ENCODE data around the gene PDE4DIP.
"Not testable (repeated sequence)": the region's sequence is repeated elsewhere in the genome, so short reads cannot be mapped to it uniquely, and the experiment has no call there.

The PDE4DIP gene

GRCh38 chr1:148874408-148875388, 30.5 kb downstream of the PDE4DIP start:
- H3K36me3 ChIP-seq (ENCODE audit: control insufficient read depth, insufficient read depth, low read length); H3K9me3 ChIP-seq (ENCODE audit: control insufficient read depth, low read length); H3K4me3 ChIP-seq (ENCODE audit: extremely low read depth, insufficient read depth, low read length, poor library complexity, severe bottlenecking); H3K4me1 ChIP-seq (ENCODE audit: control insufficient read depth, insufficient read depth, low read length, poor library complexity, severe bottlenecking); H3K27ac ChIP-seq (ENCODE audit: low read depth, low read length, severe bottlenecking): not testable (repeated sequence)
- WGBS, 2 experiments (ENCODE audit: insufficient coverage in 2 of 2) = no CpG with 5 or more reads among the region's 5 CpGs

GRCh38 chr1:148879812-148880416, 35.7 kb downstream of the PDE4DIP start:
- H3K27ac ChIP-seq (ENCODE audit: low read depth, low read length, severe bottlenecking); H3K4me1 ChIP-seq (ENCODE audit: control insufficient read depth, insufficient read depth, low read length, poor library complexity, severe bottlenecking); H3K9me3 ChIP-seq (ENCODE audit: control insufficient read depth, low read length); H3K4me3 ChIP-seq (ENCODE audit: extremely low read depth, insufficient read depth, low read length, poor library complexity, severe bottlenecking); H3K36me3 ChIP-seq (ENCODE audit: control insufficient read depth, insufficient read depth, low read length): not testable (repeated sequence)
- no CpG with 5 or more reads among the region's 2 CpGs for WGBS, 2 experiments (ENCODE audit: insufficient coverage in 2 of 2)

- H3K4me1 ChIP-seq (ENCODE audit: control insufficient read depth, insufficient read depth, low read length, poor library complexity, severe bottlenecking) = not testable (repeated sequence)
- WGBS, 2 experiments (ENCODE audit: insufficient coverage in 2 of 2) = no CpG with 5 or more reads among the region's 1 CpG
Measured at GRCh38 chr1:148881261-148881660, 37.0 kb downstream of the PDE4DIP start.

GRCh38 chr1:148885219-148885618, 41.0 kb downstream of the PDE4DIP start:
- H3K4me1 ChIP-seq (ENCODE audit: control insufficient read depth, insufficient read depth, low read length, poor library complexity, severe bottlenecking); H3K9me3 ChIP-seq (ENCODE audit: control insufficient read depth, low read length); H3K36me3 ChIP-seq (ENCODE audit: control insufficient read depth, insufficient read depth, low read length); H3K27ac ChIP-seq (ENCODE audit: low read depth, low read length, severe bottlenecking); H3K4me3 ChIP-seq (ENCODE audit: extremely low read depth, insufficient read depth, low read length, poor library complexity, severe bottlenecking): not testable (repeated sequence)
- WGBS, 2 experiments (ENCODE audit: insufficient coverage in 2 of 2) = no CpG with 5 or more reads among the region's 4 CpGs

More at GRCh38 chr1:148881261-148881660, 37.0 kb downstream of the PDE4DIP start:
- H3K27ac ChIP-seq (ENCODE audit: low read depth, low read length, severe bottlenecking); H3K4me3 ChIP-seq (ENCODE audit: extremely low read depth, insufficient read depth, low read length, poor library complexity, severe bottlenecking); H3K9me3 ChIP-seq (ENCODE audit: control insufficient read depth, low read length); H3K36me3 ChIP-seq (ENCODE audit: control insufficient read depth, insufficient read depth, low read length): not testable (repeated sequence)

GRCh38 chr1:148886293-148886692, 42.1 kb downstream of the PDE4DIP start:
- H3K9me3 ChIP-seq (ENCODE audit: control insufficient read depth, low read length); H3K4me1 ChIP-seq (ENCODE audit: control insufficient read depth, insufficient read depth, low read length, poor library complexity, severe bottlenecking); H3K27ac ChIP-seq (ENCODE audit: low read depth, low read length, severe bottlenecking); H3K36me3 ChIP-seq (ENCODE audit: control insufficient read depth, insufficient read depth, low read length); H3K4me3 ChIP-seq (ENCODE audit: extremely low read depth, insufficient read depth, low read length, poor library complexity, severe bottlenecking): not testable (repeated sequence)
- no CpG with 5 or more reads among the region's 4 CpGs for WGBS, 2 experiments (ENCODE audit: insufficient coverage in 2 of 2)

GRCh38 chr1:148888597-148888996, 44.4 kb downstream of the PDE4DIP start:
- not testable (repeated sequence) for H3K36me3 ChIP-seq (ENCODE audit: control insufficient read depth, insufficient read depth, low read length); H3K4me1 ChIP-seq (ENCODE audit: control insufficient read depth, insufficient read depth, low read length, poor library complexity, severe bottlenecking); H3K4me3 ChIP-seq (ENCODE audit: extremely low read depth, insufficient read depth, low read length, poor library complexity, severe bottlenecking); H3K27ac ChIP-seq (ENCODE audit: low read depth, low read length, severe bottlenecking); H3K9me3 ChIP-seq (ENCODE audit: control insufficient read depth, low read length)
- no CpG with 5 or more reads among the region's 5 CpGs for WGBS, 2 experiments (ENCODE audit: insufficient coverage in 2 of 2)

GRCh38 chr1:148889267-148890074, 45.2 kb downstream of the PDE4DIP start:
- H3K27ac ChIP-seq (ENCODE audit: low read depth, low read length, severe bottlenecking); H3K36me3 ChIP-seq (ENCODE audit: control insufficient read depth, insufficient read depth, low read length); H3K4me1 ChIP-seq (ENCODE audit: control insufficient read depth, insufficient read depth, low read length, poor library complexity, severe bottlenecking); H3K9me3 ChIP-seq (ENCODE audit: control insufficient read depth, low read length); H3K4me3 ChIP-seq (ENCODE audit: extremely low read depth, insufficient read depth, low read length, poor library complexity, severe bottlenecking): not testable (repeated sequence)
- no CpG with 5 or more reads among the region's 28 CpGs for WGBS, 2 experiments (ENCODE audit: insufficient coverage in 2 of 2)

GRCh38 chr1:148890075-148890568, 45.9 kb downstream of the PDE4DIP start:
- not testable (repeated sequence) for H3K27ac ChIP-seq (ENCODE audit: low read depth, low read length, severe bottlenecking); H3K36me3 ChIP-seq (ENCODE audit: control insufficient read depth, insufficient read depth, low read length); H3K4me3 ChIP-seq (ENCODE audit: extremely low read depth, insufficient read depth, low read length, poor library complexity, severe bottlenecking); H3K4me1 ChIP-seq (ENCODE audit: control insufficient read depth, insufficient read depth, low read length, poor library complexity, severe bottlenecking); H3K9me3 ChIP-seq (ENCODE audit: control insufficient read depth, low read length)
- WGBS, 2 experiments (ENCODE audit: insufficient coverage in 2 of 2) = no CpG with 5 or more reads among the region's 4 CpGs

GRCh38 chr1:148894360-148895352, 50.4 kb downstream of the PDE4DIP start:
- H3K4me3 ChIP-seq (ENCODE audit: extremely low read depth, insufficient read depth, low read length, poor library complexity, severe bottlenecking); H3K4me1 ChIP-seq (ENCODE audit: control insufficient read depth, insufficient read depth, low read length, poor library complexity, severe bottlenecking); H3K9me3 ChIP-seq (ENCODE audit: control insufficient read depth, low read length); H3K27ac ChIP-seq (ENCODE audit: low read depth, low read length, severe bottlenecking); H3K36me3 ChIP-seq (ENCODE audit: control insufficient read depth, insufficient read depth, low read length): not testable (repeated sequence)
- no CpG with 5 or more reads among the region's 5 CpGs for WGBS, 2 experiments (ENCODE audit: insufficient coverage in 2 of 2)

- H3K4me3 ChIP-seq (ENCODE audit: extremely low read depth, insufficient read depth, low read length, poor library complexity, severe bottlenecking); H3K9me3 ChIP-seq (ENCODE audit: control insufficient read depth, low read length); H3K36me3 ChIP-seq (ENCODE audit: control insufficient read depth, insufficient read depth, low read length); H3K4me1 ChIP-seq (ENCODE audit: control insufficient read depth, insufficient read depth, low read length, poor library complexity, severe bottlenecking); H3K27ac ChIP-seq (ENCODE audit: low read depth, low read length, severe bottlenecking): not testable (repeated sequence)
- no CpG with 5 or more reads among the region's 5 CpGs for WGBS, 2 experiments (ENCODE audit: insufficient coverage in 2 of 2)
Measured at GRCh38 chr1:148900026-148900425, 55.8 kb downstream of the PDE4DIP start.

Data from mesodermal cell (in vitro differentiated cells).